ENCODE measurements around the gene SH2D3A.

Gene SH2D3A

DNA sequence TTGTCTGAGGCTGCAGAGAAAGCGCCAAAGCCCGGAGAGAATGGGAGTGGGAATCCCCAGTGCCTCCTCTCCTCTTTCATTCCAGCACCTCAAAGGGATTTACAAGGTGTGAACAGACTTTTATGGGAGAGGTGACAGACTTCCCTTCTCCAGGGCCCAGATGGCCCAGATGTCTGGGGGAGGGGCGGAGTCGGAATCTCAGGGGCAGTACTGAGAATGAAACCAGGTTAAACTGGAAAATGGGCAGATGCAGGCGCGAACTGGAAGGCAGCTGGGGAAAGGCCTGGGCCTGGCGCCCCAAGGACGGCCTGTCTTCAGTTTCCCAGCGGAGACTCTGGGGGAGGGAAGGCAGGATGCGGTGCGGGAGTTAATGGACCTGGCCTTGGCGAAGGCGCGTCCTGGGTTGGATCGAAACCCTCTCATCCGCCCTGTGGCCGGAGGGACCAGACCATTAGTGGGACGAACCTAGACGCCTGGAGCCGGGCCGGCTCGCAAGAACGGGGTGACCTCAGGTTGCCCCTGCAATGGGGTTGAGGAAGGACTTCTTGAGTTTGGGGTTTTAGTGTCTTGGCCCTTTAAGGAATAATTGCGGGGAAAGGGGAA is 28.3 kb downstream of the SH2D3A start:
- Histone ChIP-seq H2BK15ac (ENCODE audit: low read depth, poor library complexity, severe bottlenecking) (peak overlapping the region; percentile 55), H2AK5ac (ENCODE audit: low read length, severe bottlenecking) (no peak overlapping the region), H2AFZ (ENCODE audit: low read depth, low read length) (peak overlapping the region; percentile 44), H3K27ac (ENCODE audit: low read length, poor library complexity, severe bottlenecking) (peak overlapping the region; percentile 72), H3K4me3 (ENCODE audit: insufficient read depth in 1 of 2, low read depth in 1 of 2, low read length in 2 of 2) (peak overlapping the region in 1 of 2 experiments; percentile 70), H3K4me2 (ENCODE audit: low read length, poor library complexity, severe bottlenecking) (peak overlapping the region; percentile 69), H2BK120ac (ENCODE audit: low read depth, low read length) (peak overlapping the region; percentile 81), H3K4me1 (ENCODE audit: control insufficient read depth, insufficient read depth, low read depth, low read length) (peaks cover 41% of the 10 kb centered on the region), H3K18ac (ENCODE audit: low read depth in 1 of 2, low read length in 2 of 2) (peak overlapping the region; percentile 46 to 89), H3K9ac (ENCODE audit: low read length) (peak overlapping the region; percentile 86), H2BK12ac (ENCODE audit: low read length in 2 of 2) (peak overlapping the region; percentile 3 to 38), H3K23ac (ENCODE audit: low read length in 2 of 2) (no peak overlapping the region), H3K79me1 (replicated peaks; ENCODE audit: low read length, poor library complexity, severe bottlenecking) (peaks cover 22% of the 10 kb centered on the region), H3K14ac (ENCODE audit: low read length in 2 of 2) (peak overlapping the region in 1 of 2 experiments; percentile 71), H4K8ac (ENCODE audit: low read length) (peak overlapping the region; percentile 98), H3K4ac (ENCODE audit: low read depth in 1 of 2, low read length in 2 of 2) (peak overlapping the region; percentile 45 to 96), H4K91ac (ENCODE audit: low read length) (peak overlapping the region; percentile 22), H2BK5ac (ENCODE audit: low read depth, low read length, poor library complexity, severe bottlenecking) (no peak overlapping the region), H3K27me3 (ENCODE audit: control insufficient read depth in 1 of 2, insufficient read depth in 1 of 2, low read length in 2 of 2) (no peaks in the 10 kb centered on the region), H3K9me3 (ENCODE audit: control insufficient read depth, low read length) (no peaks in the 10 kb centered on the region), H3K36me3 (ENCODE audit: control insufficient read depth in 1 of 2, insufficient read depth in 2 of 2, low read depth in 1 of 2, low read length in 2 of 2) (peaks cover 19 to 25% of the 10 kb centered on the region in 2 experiments)
- no peak for DNase-seq
- WGBS = 15% methylated on average over 23 of the region's 24 CpGs

DNA sequence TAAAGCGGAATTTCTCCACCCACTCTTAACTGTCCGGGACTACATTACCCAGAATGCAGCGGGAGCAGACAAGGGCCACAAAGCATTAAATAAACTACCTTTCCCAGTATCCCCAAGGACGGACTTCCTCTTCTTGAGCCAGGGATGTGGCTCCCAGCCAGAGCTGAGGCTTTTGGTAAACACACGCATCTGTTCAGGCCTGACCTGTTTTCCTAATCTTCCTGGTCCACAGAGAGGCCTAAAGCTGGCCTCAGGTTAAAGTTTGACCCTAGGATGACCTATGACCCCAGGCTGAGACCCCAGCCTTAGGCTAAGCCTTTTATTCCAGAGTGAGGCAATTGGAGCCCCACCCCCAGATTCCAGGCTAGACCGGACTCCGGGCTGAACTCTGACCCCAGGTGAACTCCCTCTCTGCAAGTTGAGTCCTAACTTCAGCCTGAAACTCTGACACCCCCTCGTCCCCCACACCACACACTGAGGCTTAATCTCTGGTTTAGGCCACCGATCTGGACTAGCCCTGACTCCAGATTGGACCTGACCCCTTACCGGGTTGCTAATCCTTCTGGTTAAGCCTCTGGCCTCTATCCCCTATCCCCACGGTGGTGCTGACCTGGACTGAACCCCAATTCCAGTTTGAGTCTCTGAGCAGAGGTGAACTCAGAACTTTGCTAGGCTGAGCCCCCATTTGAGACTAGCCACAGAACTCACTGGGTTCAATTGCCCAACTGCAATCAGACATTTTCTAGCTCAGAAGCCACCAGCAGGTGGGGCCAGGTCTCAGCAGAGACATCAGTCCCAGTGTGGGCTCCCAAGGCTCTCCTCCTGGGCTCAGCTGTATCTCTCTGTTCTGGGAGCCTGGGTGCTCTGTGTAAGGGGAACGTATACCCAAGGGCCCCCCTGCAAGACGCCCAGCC is 29.1 kb downstream of the SH2D3A start:
- H3K9ac ChIP-seq (ENCODE audit: low read length) = peak overlapping the region; percentile 86
- H3K79me1 ChIP-seq (replicated peaks; ENCODE audit: low read length, poor library complexity, severe bottlenecking) = peaks cover 20% of the 10 kb centered on the region
- peak; percentile 86 for DNase-seq
- no peaks in the 10 kb centered on the region for H3K27me3 ChIP-seq (ENCODE audit: control insufficient read depth in 1 of 2, insufficient read depth in 1 of 2, low read length in 2 of 2)
- WGBS = 22% methylated on average over 13 of the region's 13 CpGs
- peak overlapping the region; percentile 93 for H2AK5ac ChIP-seq (ENCODE audit: low read length, severe bottlenecking)
- peak overlapping the region in 1 of 2 experiments; percentile 70 for H3K4me3 ChIP-seq (ENCODE audit: insufficient read depth in 1 of 2, low read depth in 1 of 2, low read length in 2 of 2)
- peak overlapping the region; percentile 53 for H2AFZ ChIP-seq (ENCODE audit: low read depth, low read length)
- peak overlapping the region; percentile 9 to 63 for H3K4ac ChIP-seq (ENCODE audit: low read depth in 1 of 2, low read length in 2 of 2)
- peak overlapping the region; percentile 67 for H4K91ac ChIP-seq (ENCODE audit: low read length)
- H3K36me3 ChIP-seq (ENCODE audit: control insufficient read depth in 1 of 2, insufficient read depth in 2 of 2, low read depth in 1 of 2, low read length in 2 of 2) = peaks cover 19 to 25% of the 10 kb centered on the region in 2 experiments
- H2BK120ac ChIP-seq (ENCODE audit: low read depth, low read length) = no peak overlapping the region
- no peak overlapping the region for H2BK15ac ChIP-seq (ENCODE audit: low read depth, poor library complexity, severe bottlenecking)
- peak overlapping the region; percentile 69 to 89 for H3K18ac ChIP-seq (ENCODE audit: low read depth in 1 of 2, low read length in 2 of 2)
- H3K4me1 ChIP-seq (ENCODE audit: control insufficient read depth, insufficient read depth, low read depth, low read length) = peaks cover 42% of the 10 kb centered on the region
- peak overlapping the region in 1 of 2 experiments; percentile 4 for H3K14ac ChIP-seq (ENCODE audit: low read length in 2 of 2)
- peak overlapping the region; percentile 26 for H3K4me2 ChIP-seq (ENCODE audit: low read length, poor library complexity, severe bottlenecking)
- H4K8ac ChIP-seq (ENCODE audit: low read length) = peak overlapping the region; percentile 93
- no peaks in the 10 kb centered on the region for H3K9me3 ChIP-seq (ENCODE audit: control insufficient read depth, low read length)
- H3K23ac ChIP-seq (ENCODE audit: low read length in 2 of 2) = no peak overlapping the region
- peak overlapping the region in 1 of 2 experiments; percentile 65 for H2BK12ac ChIP-seq (ENCODE audit: low read length in 2 of 2)
- peak overlapping the region; percentile 72 for H3K27ac ChIP-seq (ENCODE audit: low read length, poor library complexity, severe bottlenecking)
- peak overlapping the region; percentile 59 for H2BK5ac ChIP-seq (ENCODE audit: low read depth, low read length, poor library complexity, severe bottlenecking)

DNA sequence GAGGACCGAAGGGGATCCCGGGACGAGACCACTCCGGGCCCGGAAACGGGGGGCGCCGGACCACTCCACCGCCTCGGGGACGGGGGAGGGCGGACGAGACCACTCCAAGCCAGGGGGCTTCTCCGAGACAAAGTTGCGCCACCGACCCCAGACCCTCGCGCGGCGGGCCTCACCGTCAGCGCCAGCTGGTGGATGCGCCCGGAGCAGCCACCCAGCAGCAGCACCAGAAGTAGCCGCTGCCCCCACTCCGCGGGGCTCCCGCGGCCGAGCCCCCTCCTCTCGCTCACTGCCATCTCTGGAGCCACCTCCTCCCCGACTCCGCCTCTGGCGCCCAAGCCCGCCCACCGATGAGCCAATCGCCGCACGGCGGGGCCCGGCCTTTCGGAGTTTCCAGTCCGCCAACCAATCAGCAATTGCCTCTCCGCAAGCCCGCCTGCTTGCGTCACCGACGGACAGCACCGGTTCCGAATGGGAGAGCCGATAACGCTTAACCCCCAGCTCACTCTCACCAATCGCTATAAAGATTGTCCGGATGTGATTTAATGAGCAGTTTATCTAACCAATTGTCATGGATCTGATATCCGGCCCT is 29.9 kb downstream of the SH2D3A start, which contains the start of gene GPR108:
Gene GPR108 (minus strand): TSS at position 297 of the 589 bp plus-strand sequence. CDS start 4 bp downstream, at position 293.
- peak within 1 kb of the TSS; percentile 94 to 99 for H3K4ac ChIP-seq (ENCODE audit: low read depth in 1 of 2, low read length in 2 of 2)
- peak within 1 kb of the TSS; percentile 97 for H3K9ac ChIP-seq (ENCODE audit: low read length)
- H2BK15ac ChIP-seq (ENCODE audit: low read depth, poor library complexity, severe bottlenecking) = peak within 1 kb of the TSS; percentile 100
- H3K23ac ChIP-seq (ENCODE audit: low read length in 2 of 2) = no peak within 1 kb of the TSS
- peak within 1 kb of the TSS; percentile 97 for H3K4me2 ChIP-seq (ENCODE audit: low read length, poor library complexity, severe bottlenecking)
- peak within 1 kb of the TSS; percentile 98 to 99 for H3K18ac ChIP-seq (ENCODE audit: low read depth in 1 of 2, low read length in 2 of 2)
- peak within 1 kb of the TSS; percentile 99 for H4K91ac ChIP-seq (ENCODE audit: low read length)
- peak within 1 kb of the TSS; percentile 87 to 93 for H3K4me3 ChIP-seq (ENCODE audit: insufficient read depth in 1 of 2, low read depth in 1 of 2, low read length in 2 of 2)
- no peaks in the 10 kb centered on the region for H3K27me3 ChIP-seq (ENCODE audit: control insufficient read depth in 1 of 2, insufficient read depth in 1 of 2, low read length in 2 of 2)
- H4K8ac ChIP-seq (ENCODE audit: low read length) = peak within 1 kb of the TSS; percentile 97
- H3K27ac ChIP-seq (ENCODE audit: low read length, poor library complexity, severe bottlenecking) = peak within 1 kb of the TSS; percentile 75
- peak within 1 kb of the TSS in 1 of 2 experiments; percentile 90 for H3K14ac ChIP-seq (ENCODE audit: low read length in 2 of 2)
- peaks cover 38% of the 10 kb centered on the region for H3K4me1 ChIP-seq (ENCODE audit: control insufficient read depth, insufficient read depth, low read depth, low read length)
- peaks cover 21 to 25% of the 10 kb centered on the region in 2 experiments for H3K36me3 ChIP-seq (ENCODE audit: control insufficient read depth in 1 of 2, insufficient read depth in 2 of 2, low read depth in 1 of 2, low read length in 2 of 2)
- WGBS = under 1% methylated on average over 50 of the region's 55 CpGs
- H2BK12ac ChIP-seq (ENCODE audit: low read length in 2 of 2) = peak within 1 kb of the TSS; percentile 65 to 73
- peak; percentile 100 for DNase-seq
- H2BK120ac ChIP-seq (ENCODE audit: low read depth, low read length) = peak within 1 kb of the TSS; percentile 95
- peak within 1 kb of the TSS; percentile 100 for H2BK5ac ChIP-seq (ENCODE audit: low read depth, low read length, poor library complexity, severe bottlenecking)
- peaks cover 22% of the 10 kb centered on the region for H3K79me1 ChIP-seq (replicated peaks; ENCODE audit: low read length, poor library complexity, severe bottlenecking)
- H3K9me3 ChIP-seq (ENCODE audit: control insufficient read depth, low read length) = no peaks in the 10 kb centered on the region
- H2AFZ ChIP-seq (ENCODE audit: low read depth, low read length) = peak within 1 kb of the TSS; percentile 96
- peak within 1 kb of the TSS; percentile 93 for H2AK5ac ChIP-seq (ENCODE audit: low read length, severe bottlenecking)
